Tibial artery (tissue), 4 donors: ENCODE results near the gene GNAS.

Experiments
- DNase-seq, 2 donors: peaks; one replicate each; pipeline ENCODE4 v3.0.0-alpha.2; 2019
- H3K27ac ChIP-seq, 2 donors: fragments of 200-600 bp; sonication (generic) in 1 of 2; 1 replicate in 1 of 2; 2 replicates in 1 of 2; pipeline ENCODE4 v1.5.1; 2018 to 2019; ENCODE audit warnings: mild to moderate bottlenecking in 1 of 2
- H3K27me3 ChIP-seq, 2 donors: fragments of 200-600 bp; sonication (generic) in 1 of 2; one replicate each; pipeline versions ENCODE4 v1.5.1 to v1.6.0; 2016 to 2019
- H3K36me3 ChIP-seq, 3 donors: fragments of 200-600 bp; sonication (generic) in 2 of 3; one replicate each; pipeline ENCODE4 v1.5.1; 2016 to 2019; ENCODE audit warnings: mild to moderate bottlenecking in 2 of 3
- H3K4me1 ChIP-seq, 4 donors: fragments of 200-600 bp; sonication (generic) in 2 of 4; 1 replicate in 3 of 4; 2 replicates in 1 of 4; pipeline ENCODE4 v1.5.1; 2016 to 2019
- H3K4me3 ChIP-seq, 2 donors: fragments of 200-600 bp; sonication (generic) in 1 of 2; 1 replicate in 1 of 2; 2 replicates in 1 of 2; pipeline ENCODE4 v1.5.1; 2018 to 2019; ENCODE audit warnings: mild to moderate bottlenecking in 2 of 2
- H3K9me3 ChIP-seq, 3 donors: fragments of 200-600 bp; sonication (generic) in 1 of 3; one replicate each; pipeline ENCODE4 v1.5.1; 2016 to 2019
- CTCF ChIP-seq, 2 experiments: fragments of 200-600 bp in 1 of 2; fragments of 450-650 bp in 1 of 2; IDR thresholded peaks; one replicate each; pipeline ENCODE4 v1.5.1; 2017 to 2019; ENCODE audit warnings: antibody characterized with exemption in 2 of 2, mild to moderate bottlenecking in 1 of 2, moderate library complexity in 1 of 2
- intact Hi-C: fragments of 100-400 bp; cut with DNase I; formaldehyde crosslinking; loops from one replicate; pipeline ENCODE4 v1.15.0; 2023; ENCODE audit warnings: low total_unique reads

Gene GNAS

DNA sequence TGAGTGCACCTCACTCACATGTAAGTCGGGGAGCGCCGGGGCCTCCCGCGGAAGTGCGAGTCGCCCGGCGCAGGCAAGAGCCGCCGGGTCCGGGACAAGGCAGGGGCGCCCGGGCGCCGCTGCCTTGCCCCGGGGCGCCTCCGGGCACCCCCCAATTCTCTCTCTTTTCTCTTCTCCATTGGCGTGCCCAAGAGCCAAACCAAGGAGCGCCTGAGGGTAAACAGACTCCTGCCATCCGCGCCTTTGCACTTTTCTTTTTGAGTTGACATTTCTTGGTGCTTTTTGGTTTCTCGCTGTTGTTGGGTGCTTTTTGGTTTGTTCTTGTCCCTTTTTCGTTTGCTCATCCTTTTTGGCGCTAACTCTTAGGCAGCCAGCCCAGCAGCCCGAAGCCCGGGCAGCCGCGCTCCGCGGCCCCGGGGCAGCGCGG is 36.8 kb downstream of the GNAS start:
- peak overlapping the region; percentile 100 for H3K27ac ChIP-seq
- intact Hi-C loops = loop anchor here (5.0 kb wide), 1 partner anchor 93 kb away; the partner anchor contains the start of gene NELFCD
- DNase-seq = peak in 1 of 2 donors; percentile 65
- H3K27me3 ChIP-seq = no peaks in the 10 kb centered on the region
- no peak for TF ChIP-seq CTCF (IDR thresholded peaks at IDR 0.05)
- peak overlapping the region; percentile 91 to 97 for H3K4me3 ChIP-seq
- H3K36me3 ChIP-seq = no peaks in the 10 kb centered on the region
- no peaks in the 10 kb centered on the region for H3K9me3 ChIP-seq
- peaks cover 0 to 23% (median 15%) of the 10 kb centered on the region in 4 donors for H3K4me1 ChIP-seq

DNA sequence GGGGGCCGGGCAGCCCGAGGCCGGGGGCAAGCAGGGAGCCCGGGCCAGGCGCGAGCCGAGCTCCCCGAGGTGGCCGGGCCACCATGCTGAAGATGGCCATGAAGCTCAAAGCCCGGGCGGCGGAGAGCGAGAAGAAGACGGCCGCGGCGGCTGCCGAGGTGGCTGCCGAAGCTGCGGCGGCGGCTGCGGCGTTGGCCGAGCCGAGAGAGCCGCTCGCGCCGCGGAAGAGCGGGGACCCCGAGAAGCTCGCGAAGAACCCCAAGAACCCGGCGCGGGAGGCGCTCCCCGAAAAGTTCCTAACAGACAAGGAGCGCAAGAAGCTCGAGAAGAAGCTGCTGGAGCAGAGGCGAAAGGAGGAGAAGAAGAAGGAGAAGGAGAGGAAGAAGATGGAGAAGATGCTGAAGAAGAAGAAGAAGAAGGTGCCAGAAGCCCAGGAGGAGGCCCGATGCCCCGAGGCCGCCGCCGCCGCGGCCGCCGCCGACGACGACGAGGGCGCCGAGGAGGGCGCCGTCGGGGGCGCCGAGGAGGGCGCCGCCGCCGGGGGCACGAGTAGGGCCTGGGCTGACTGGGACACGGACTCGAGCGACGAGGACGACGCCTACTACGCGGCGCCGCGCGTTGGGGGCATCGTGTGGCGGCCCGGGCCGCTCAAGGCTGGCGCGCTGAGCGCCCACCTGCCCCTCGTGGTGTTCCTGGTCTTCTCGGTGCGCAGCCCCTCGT is 37.4 kb downstream of the GNAS start:
- H3K9me3 ChIP-seq = no peaks in the 10 kb centered on the region
- TF ChIP-seq CTCF (IDR thresholded peaks at IDR 0.05) = no peak
- peaks cover 0 to 29% (median 19%) of the 10 kb centered on the region in 4 donors for H3K4me1 ChIP-seq
- intact Hi-C loops = loop anchor here (5.0 kb wide), 2 partner anchors 92 to 142 kb away; partner anchors contain the start of genes ATP5F1E and NELFCD
- DNase-seq = peak in 1 of 2 donors; percentile 68
- no peaks in the 10 kb centered on the region for H3K27me3 ChIP-seq
- peak overlapping the region; percentile 100 for H3K27ac ChIP-seq
- peak overlapping the region; percentile 91 to 97 for H3K4me3 ChIP-seq
- no peaks in the 10 kb centered on the region for H3K36me3 ChIP-seq

GRCh38 chr20:58890518-58891085 is 38.1 kb downstream of the GNAS start:
- intact Hi-C loops = loop anchor here (5.0 kb wide), 1 partner anchor 142 kb away; the partner anchor contains the start of gene ATP5F1E
- peak; percentile 80 to 90 for DNase-seq

DNA sequence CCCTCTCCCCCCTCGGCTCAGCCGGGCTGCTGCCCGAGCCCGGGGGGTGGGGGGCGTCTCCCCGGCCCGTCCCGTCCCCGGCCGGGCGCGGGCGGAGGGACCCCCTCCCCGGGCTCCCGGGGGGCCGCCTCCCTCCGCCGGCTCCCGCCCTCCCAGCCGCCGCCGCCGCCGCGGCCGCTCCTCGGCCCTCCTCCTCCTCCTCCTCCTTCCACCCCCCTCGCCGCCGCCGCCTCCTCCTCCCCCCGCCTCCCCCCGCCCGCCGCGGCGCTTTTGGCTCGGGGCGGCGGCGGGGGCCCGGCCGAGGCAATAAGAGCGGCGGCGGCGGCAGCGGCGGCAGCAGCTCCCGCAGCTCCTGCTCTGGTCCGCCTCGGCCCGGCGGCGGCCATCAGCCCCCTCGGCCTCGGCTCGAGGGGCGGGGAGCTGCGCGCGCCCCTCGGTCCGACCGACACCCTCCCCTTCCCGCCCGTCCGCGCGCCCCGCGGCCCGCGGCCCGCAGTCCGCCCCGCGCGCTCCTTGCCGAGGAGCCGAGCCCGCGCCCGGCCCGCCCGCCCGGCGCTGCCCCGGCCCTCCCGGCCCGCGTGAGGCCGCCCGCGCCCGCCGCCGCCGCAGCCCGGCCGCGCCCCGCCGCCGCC is 38.7 kb downstream of the GNAS start:
- no peak for TF ChIP-seq CTCF (IDR thresholded peaks at IDR 0.05)
- no peaks in the 10 kb centered on the region for H3K9me3 ChIP-seq
- peak; percentile 76 to 91 for DNase-seq
- peak overlapping the region; percentile 91 to 97 for H3K4me3 ChIP-seq
- H3K27me3 ChIP-seq = no peaks in the 10 kb centered on the region
- no peaks in the 10 kb centered on the region for H3K36me3 ChIP-seq
- H3K4me1 ChIP-seq = peaks cover 0 to 42% (median 31%) of the 10 kb centered on the region in 4 donors
- intact Hi-C loops = loop anchor here (5.0 kb wide), 1 partner anchor 141 kb away; the partner anchor contains the start of gene ATP5F1E
- peak overlapping the region; percentile 100 for H3K27ac ChIP-seq

More at GRCh38 chr20:58890518-58891085, 38.1 kb downstream of the GNAS start:
- no peak for TF ChIP-seq CTCF (IDR thresholded peaks at IDR 0.05)
- Histone ChIP-seq H3K9me3 (no peaks in the 10 kb centered on the region), H3K27me3 (no peaks in the 10 kb centered on the region), H3K4me3 (peak overlapping the region; percentile 91 to 97), H3K4me1 (peaks cover 0 to 36% (median 25%) of the 10 kb centered on the region in 4 donors), H3K27ac (peak overlapping the region; percentile 100), H3K36me3 (no peaks in the 10 kb centered on the region)

DNA sequence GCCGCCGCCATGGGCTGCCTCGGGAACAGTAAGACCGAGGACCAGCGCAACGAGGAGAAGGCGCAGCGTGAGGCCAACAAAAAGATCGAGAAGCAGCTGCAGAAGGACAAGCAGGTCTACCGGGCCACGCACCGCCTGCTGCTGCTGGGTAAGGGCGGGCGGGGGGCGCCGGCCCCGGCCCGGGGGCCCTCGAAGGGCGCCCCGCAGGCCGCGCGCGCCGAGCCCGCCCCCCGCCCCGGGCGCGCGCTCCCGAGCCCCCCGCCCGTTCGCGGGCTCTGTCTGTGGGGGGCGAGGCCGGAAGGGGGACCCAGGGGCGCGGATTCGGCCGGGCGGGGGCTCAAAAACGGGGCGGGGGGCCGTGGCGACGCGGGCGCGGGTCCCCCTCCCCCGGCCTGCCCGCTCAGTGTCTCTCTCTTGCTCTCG is 39.2 kb downstream of the GNAS start:
- Histone ChIP-seq H3K4me3 (peak overlapping the region; percentile 91 to 97), H3K4me1 (peaks cover 0 to 47% (median 36%) of the 10 kb centered on the region in 4 donors), H3K36me3 (no peaks in the 10 kb centered on the region), H3K27me3 (no peaks in the 10 kb centered on the region), H3K27ac (peak overlapping the region; percentile 100), H3K9me3 (no peaks in the 10 kb centered on the region)
- intact Hi-C loops = loop anchor here (5.0 kb wide), 1 partner anchor 141 kb away; the partner anchor contains the start of gene ATP5F1E
- peak in 1 of 2 donors; percentile 74 for DNase-seq
- no peak for TF ChIP-seq CTCF (IDR thresholded peaks at IDR 0.05)
